Activated T-helper 1 cell treated with anti-CD3 and anti-CD28 coated beads, Interleukin-12 subunit alpha, Interleukin-12 subunit beta, Interleukin-2, Interleukin-4 antibody, amounts not matched to agents 30 ng/mL and 10 ng/mL and 1 ng/mL, durations not matched to agents 14 hours and 24 hours and 36 hours (primary cell): ENCODE data around the gene FOXL2NB. TPM values are rescaled to one million over a fixed set of nuclear protein-coding genes. Genes with fewer than 3 reads are reported as not detected.

Source experiments
- DNase-seq: peaks from one replicate; pipeline ENCODE4 v3.0.0; 2021; ENCODE audit warnings: low spot score
- H3K27ac Mint-ChIP-seq: one replicate; pipeline ENCODE4 v1.8.0; 2021; ENCODE audit warnings: mild to moderate bottlenecking, mixed read lengths
- H3K27me3 Mint-ChIP-seq: one replicate; pipeline ENCODE4 v1.8.0; 2022; ENCODE audit warnings: mild to moderate bottlenecking, moderate library complexity, mixed read lengths; ENCODE audit not compliant: insufficient read depth
- H3K36me3 Mint-ChIP-seq: one replicate; pipeline ENCODE4 v1.8.0; 2021; ENCODE audit warnings: low read depth, mixed read lengths
- H3K4me1 Mint-ChIP-seq: one replicate; pipeline ENCODE4 v1.8.0; 2021; ENCODE audit warnings: low read depth, mixed read lengths
- H3K4me3 Mint-ChIP-seq: one replicate; pipeline ENCODE4 v1.8.0; 2021; ENCODE audit warnings: mild to moderate bottlenecking, moderate library complexity, mixed read lengths
- H3K9me3 Mint-ChIP-seq: one replicate; pipeline ENCODE4 v1.8.0; 2021; ENCODE audit warnings: mixed read lengths
- intact Hi-C: fragments of 100-400 bp; cut with micrococcal nuclease; formaldehyde crosslinking; loops from one replicate; pipeline ENCODE4 v1.15.1; 2024
- total RNA-seq: library from RNA; stranded (reverse); gene quantifications from 2 replicates; pipeline ENCODE4 v1.2.3, GENCODE V29; 2022

The FOXL2NB gene
- total RNA-seq: not detected in 2 replicates

- no peaks in the 10 kb centered on the region for H3K36me3 Mint-ChIP-seq
- H3K27me3 Mint-ChIP-seq: peaks cover 83% of the 10 kb centered on the region
- H3K4me1 Mint-ChIP-seq: peaks cover 22% of the 10 kb centered on the region
- H3K4me3 Mint-ChIP-seq: peak within 1 kb of the TSS; percentile 50
- no peak for DNase-seq
- intact Hi-C loops: no loop called here
- no peak within 1 kb of the TSS for H3K27ac Mint-ChIP-seq
- H3K9me3 Mint-ChIP-seq: no peaks in the 10 kb centered on the region
Observed at GRCh38 chr3:138946663-138947494, at the start of gene FOXL2NB, which contains the start of gene FOXL2. FOXL2NB (plus strand) TSS chr3:138947217; CDS start chr3:138947365, 148 bp downstream. FOXL2 (minus strand) TSS chr3:138947137; CDS start chr3:138946722, 415 bp downstream.

GRCh38 chr3:138898301-138898700 lies 48.7 kb upstream of the FOXL2NB start:
- Mint-ChIP-seq H3K27ac (no peak overlapping the region), H3K36me3 (no peaks in the 10 kb centered on the region), H3K4me1 (no peaks in the 10 kb centered on the region), H3K9me3 (no peaks in the 10 kb centered on the region), H3K27me3 (peaks cover 3% of the 10 kb centered on the region), H3K4me3 (no peak overlapping the region)
- intact Hi-C loops: no loop called here
- no peak for DNase-seq

- Mint-ChIP-seq H3K36me3 (no peaks in the 10 kb centered on the region), H3K4me3 (no peak overlapping the region)
Observed at GRCh38 chr3:138898708-138899107, 48.3 kb upstream of the FOXL2NB start.

GRCh38 chr3:138899351-138899991 lies 47.5 kb upstream of the FOXL2NB start:
- DNase-seq: no peak
- Mint-ChIP-seq H3K27ac (no peak overlapping the region), H3K4me1 (no peaks in the 10 kb centered on the region), H3K4me3 (no peak overlapping the region), H3K27me3 (peaks cover 3% of the 10 kb centered on the region), H3K36me3 (no peaks in the 10 kb centered on the region), H3K9me3 (no peaks in the 10 kb centered on the region)
- intact Hi-C loops: no loop called here

More at GRCh38 chr3:138898708-138899107, 48.3 kb upstream of the FOXL2NB start:
- intact Hi-C loops: no loop called here
- Mint-ChIP-seq H3K4me1 (no peaks in the 10 kb centered on the region), H3K9me3 (no peaks in the 10 kb centered on the region), H3K27ac (no peak overlapping the region), H3K27me3 (peaks cover 3% of the 10 kb centered on the region)
- no peak for DNase-seq

- DNase-seq: no peak
- Mint-ChIP-seq H3K9me3 (no peaks in the 10 kb centered on the region), H3K4me3 (no peak overlapping the region), H3K27me3 (peaks cover 7% of the 10 kb centered on the region), H3K36me3 (no peaks in the 10 kb centered on the region), H3K27ac (no peak overlapping the region), H3K4me1 (no peaks in the 10 kb centered on the region)
- intact Hi-C loops: no loop called here
Observed at GRCh38 chr3:138901567-138901966, 45.5 kb upstream of the FOXL2NB start.

- Mint-ChIP-seq H3K9me3 (no peaks in the 10 kb centered on the region), H3K4me3 (no peak overlapping the region), H3K4me1 (no peaks in the 10 kb centered on the region), H3K27me3 (peaks cover 7% of the 10 kb centered on the region), H3K36me3 (no peaks in the 10 kb centered on the region), H3K27ac (no peak overlapping the region)
- DNase-seq: no peak
- intact Hi-C loops: no loop called here
Observed at GRCh38 chr3:138902171-138902570, 44.8 kb upstream of the FOXL2NB start.

GRCh38 chr3:138907539-138907938 lies 39.5 kb upstream of the FOXL2NB start:
- no peak overlapping the region for H3K27ac Mint-ChIP-seq
- no peak overlapping the region for H3K4me3 Mint-ChIP-seq
- H3K27me3 Mint-ChIP-seq: peaks cover 5% of the 10 kb centered on the region
- no peaks in the 10 kb centered on the region for H3K4me1 Mint-ChIP-seq
- no peaks in the 10 kb centered on the region for H3K36me3 Mint-ChIP-seq
- no peaks in the 10 kb centered on the region for H3K9me3 Mint-ChIP-seq
- DNase-seq: no peak
- intact Hi-C loops: no loop called here

GRCh38 chr3:138908846-138909245 lies 38.2 kb upstream of the FOXL2NB start:
- no peak overlapping the region for H3K27ac Mint-ChIP-seq
- intact Hi-C loops: no loop called here
- H3K27me3 Mint-ChIP-seq: peaks cover 6% of the 10 kb centered on the region
- DNase-seq: no peak
- no peak overlapping the region for H3K4me3 Mint-ChIP-seq
- H3K9me3 Mint-ChIP-seq: no peaks in the 10 kb centered on the region
- H3K36me3 Mint-ChIP-seq: no peaks in the 10 kb centered on the region
- no peaks in the 10 kb centered on the region for H3K4me1 Mint-ChIP-seq

- Mint-ChIP-seq H3K4me3 (no peak overlapping the region), H3K27ac (no peak overlapping the region), H3K36me3 (no peaks in the 10 kb centered on the region), H3K9me3 (no peaks in the 10 kb centered on the region), H3K27me3 (peaks cover 6% of the 10 kb centered on the region), H3K4me1 (peaks cover 2% of the 10 kb centered on the region)
- no peak for DNase-seq
- intact Hi-C loops: no loop called here
Observed at GRCh38 chr3:138909904-138910303, 37.1 kb upstream of the FOXL2NB start.

- no peaks in the 10 kb centered on the region for H3K9me3 Mint-ChIP-seq
- H3K27ac Mint-ChIP-seq: no peak overlapping the region
- peaks cover 4% of the 10 kb centered on the region for H3K27me3 Mint-ChIP-seq
- no peak overlapping the region for H3K4me3 Mint-ChIP-seq
- intact Hi-C loops: no loop called here
- H3K4me1 Mint-ChIP-seq: peaks cover 6% of the 10 kb centered on the region
- H3K36me3 Mint-ChIP-seq: no peaks in the 10 kb centered on the region
- no peak for DNase-seq
Observed at GRCh38 chr3:138911621-138912020, 35.4 kb upstream of the FOXL2NB start.

- Mint-ChIP-seq H3K4me1 (peaks cover 6% of the 10 kb centered on the region), H3K9me3 (no peaks in the 10 kb centered on the region), H3K36me3 (no peaks in the 10 kb centered on the region), H3K27ac (no peak overlapping the region), H3K27me3 (peaks cover 7% of the 10 kb centered on the region), H3K4me3 (no peak overlapping the region)
- DNase-seq: no peak
- intact Hi-C loops: no loop called here
Observed at GRCh38 chr3:138912237-138912636, 34.8 kb upstream of the FOXL2NB start.

- H3K27me3 Mint-ChIP-seq: peaks cover 16% of the 10 kb centered on the region
- no peaks in the 10 kb centered on the region for H3K36me3 Mint-ChIP-seq
- no peak overlapping the region for H3K27ac Mint-ChIP-seq
- DNase-seq: no peak
- H3K4me3 Mint-ChIP-seq: no peak overlapping the region
- intact Hi-C loops: loop anchor here (2.0 kb wide), 2 partner anchors 497 to 845 kb away; no protein-coding TSS in a partner anchor
- H3K9me3 Mint-ChIP-seq: no peaks in the 10 kb centered on the region
- H3K4me1 Mint-ChIP-seq: peaks cover 6% of the 10 kb centered on the region
Observed at GRCh38 chr3:138913766-138914165, 33.3 kb upstream of the FOXL2NB start.

- no peaks in the 10 kb centered on the region for H3K36me3 Mint-ChIP-seq
- no peak overlapping the region for H3K27ac Mint-ChIP-seq
- intact Hi-C loops: loop anchor here (1.0 to 5.0 kb wide), 10 partner anchors 81 to 846 kb away; partner anchors contain the start of genes CEP70 and PIK3CB
- no peaks in the 10 kb centered on the region for H3K9me3 Mint-ChIP-seq
- H3K4me3 Mint-ChIP-seq: peak overlapping the region; percentile 66
- H3K27me3 Mint-ChIP-seq: peaks cover 16% of the 10 kb centered on the region
- H3K4me1 Mint-ChIP-seq: peaks cover 6% of the 10 kb centered on the region
- no peak for DNase-seq
Observed at GRCh38 chr3:138914870-138915502, 32.0 kb upstream of the FOXL2NB start.
